Measurements from ENCODE around the gene SLC44A3. TPM values are rescaled to one million over a fixed set of nuclear protein-coding genes. Genes with fewer than 3 reads are reported as not detected.

SLC44A3 gene
- total and polyA plus RNA-seq, 2 of the 13 experiments (the other 11 are each of a cell fraction or from before 2014, with no cell fraction given), result 6.8 to 14.1 TPM

GRCh38 chr1:94926126-94926914 lies 106.2 kb downstream of the SLC44A3 start (continued):
- TF ChIP-seq HMGXB4 (CRISPR knock-in tag; IDR thresholded peaks at IDR 0.05; ENCODE audit: borderline replicate concordance in 1 of 2, low read depth in 1 of 2) (peak; percentile 90 to 97; a peak in 3 of 4 replicates), HNRNPL (IDR thresholded peaks at IDR 0.05; ENCODE audit: low read depth, low read length) (no peak), AGO2 (optimal IDR thresholded peaks at IDR 0.05; ENCODE audit: low read depth, low read length) (peak; percentile 87), IKZF4 (CRISPR knock-in tag; IDR thresholded peaks at IDR 0.05; ENCODE audit: borderline replicate concordance, low read depth, not compliant biosample characterization) (peak; percentile 23), ZBTB7B (CRISPR knock-in tag; IDR thresholded peaks at IDR 0.05) (peak; percentile 91), ZFP91 (CRISPR knock-in tag; IDR thresholded peaks at IDR 0.05; ENCODE audit: borderline replicate concordance) (peak; percentile 80; the same call in 1 of the 2 replicates), ZNF841 (CRISPR knock-in tag; IDR thresholded peaks at IDR 0.05; ENCODE audit: borderline replicate concordance) (peak; percentile 41; the same call in 1 of the 2 replicates), ZNF512B (CRISPR knock-in tag; IDR thresholded peaks at IDR 0.05; ENCODE audit: borderline replicate concordance) (no peak), HNRNPLL (IDR thresholded peaks at IDR 0.05; ENCODE audit: low read depth, low read length, poor library complexity, severe bottlenecking) (peak; percentile 46), HDAC1 (CRISPR knock-in tag; IDR thresholded peaks at IDR 0.05) (peak; percentile 38), RARG (CRISPR knock-in tag; IDR thresholded peaks at IDR 0.05; ENCODE audit: low read depth) (no peak), FOXO4 (CRISPR knock-in tag; conservative IDR thresholded peaks at IDR 0.05) (peak; percentile 87; the same call in 1 of the 2 replicates), ZFP36L1 (CRISPR knock-in tag; IDR thresholded peaks at IDR 0.05) (0 out of 2 replicates have a peak, but pooled peaks have one; percentile 30)

All from HepG2 (cell line).